H1 (cell line): ENCODE measurements around the gene BAIAP2. TPM values are rescaled to one million over a fixed set of nuclear protein-coding genes. Genes with fewer than 3 reads are reported as not detected.

ENCODE experiments used
- CTCF ChIA-PET: fragments of 300-600 bp; sonication (Branson Sonifier 250); formaldehyde crosslinking; loops from one replicate; lab custom pipeline; 2021; ENCODE audit not compliant: partially characterized antibody; lab: Charles Lee
- POLR2A ChIA-PET: fragments of 300-600 bp; sonication (Branson Sonifier 250); formaldehyde crosslinking; loops from one replicate; lab custom pipeline; 2021; ENCODE audit warnings: inconsistent platforms; ENCODE audit not compliant: partially characterized antibody; lab: Charles Lee
- DNase-seq, 2 experiments: peaks; one replicate each; pipeline versions ENCODE4 v3.0.0 to v3.0.0-alpha.2; 2010 to 2022; ENCODE audit warnings: low spot score in 2 of 2, low read depth in 1 of 2, mixed read lengths in 1 of 2
- FAIRE-seq: peaks from 2 replicates; lab custom pipeline; 2011; peaks lifted over from hg19 to GRCh38; lab: Jason Lieb, UNC
- H2AFZ ChIP-seq: 2 replicates; pipeline ENCODE4 v1.8.1; 2012; ENCODE audit warnings: low read length, inconsistent platforms
- H2AK5ac ChIP-seq: 2 replicates; pipeline ENCODE4 v1.6.1; 2013; ENCODE audit warnings: low read depth, low read length
- H2BK120ac ChIP-seq: replicated peaks from 2 replicates; pipeline ENCODE3; 2013; ENCODE audit warnings: low read depth, low read length, inconsistent platforms
- H2BK12ac ChIP-seq: 2 replicates; pipeline ENCODE4 v1.6.1; 2013; ENCODE audit warnings: low read depth, low read length
- H2BK15ac ChIP-seq: 2 replicates; pipeline ENCODE4 v1.6.1; 2013; ENCODE audit warnings: low read length
- H2BK20ac ChIP-seq: 2 replicates; pipeline ENCODE4 v1.6.1; 2013; ENCODE audit warnings: low read length
- H2BK5ac ChIP-seq: 2 replicates; pipeline ENCODE4 v1.6.1; 2013; ENCODE audit warnings: low read depth, low read length
- H3K14ac ChIP-seq: 2 replicates; pipeline ENCODE4 v1.6.1; 2013; ENCODE audit warnings: inconsistent platforms; ENCODE audit not compliant: insufficient read length
- H3K18ac ChIP-seq: 2 replicates; pipeline ENCODE4 v1.6.1; 2013; ENCODE audit warnings: low read length; ENCODE audit errors: extremely low read depth
- H3K23ac ChIP-seq: 2 replicates; pipeline ENCODE4 v1.6.1; 2013; ENCODE audit warnings: inconsistent platforms; ENCODE audit not compliant: insufficient read length
- H3K23me2 ChIP-seq: 2 replicates; pipeline ENCODE4 v1.6.1; 2013; ENCODE audit warnings: low read depth, low read length
- H3K27ac ChIP-seq: 2 replicates; pipeline ENCODE4 v1.6.1; 2011; ENCODE audit warnings: low read depth, low read length, inconsistent platforms
- H3K27me3 ChIP-seq, 4 experiments: replicated peaks in 1 of 4; 1 replicate in 1 of 4; 2 replicates in 3 of 4; pipeline versions ENCODE4 v1.6.1 to v1.8.1; 2011 to 2013; ENCODE audit warnings: low read length in 3 of 4, mild to moderate bottlenecking in 3 of 4, inconsistent platforms in 2 of 4, mixed read lengths in 2 of 4, moderate library complexity in 1 of 4; ENCODE audit not compliant: control insufficient read depth in 3 of 4, insufficient read depth in 3 of 4; ENCODE audit errors: extremely low read depth in 1 of 4
- H3K36me3 ChIP-seq, 4 experiments: 2 replicates each; pipeline versions ENCODE4 v1.6.1 to v1.8.1; 2011 to 2013; ENCODE audit warnings: mild to moderate bottlenecking in 4 of 4, low read length in 3 of 4, moderate library complexity in 2 of 4, control low read depth in 1 of 4, inconsistent platforms in 1 of 4; ENCODE audit not compliant: insufficient read depth in 4 of 4, control insufficient read depth in 2 of 4
- H3K4ac ChIP-seq: replicated peaks from 2 replicates; pipeline ENCODE3; 2013; ENCODE audit warnings: low read length, low read depth, mixed read lengths, inconsistent platforms; ENCODE audit not compliant: insufficient read length
- H3K4me1 ChIP-seq, 4 experiments: replicated peaks in 1 of 4; 1 replicate in 1 of 4; 2 replicates in 3 of 4; pipeline versions ENCODE4 v1.6.1 to v1.8.1; 2011 to 2013; ENCODE audit warnings: low read length in 3 of 4, inconsistent platforms in 2 of 4, mixed read lengths in 1 of 4; ENCODE audit not compliant: insufficient read depth in 4 of 4, control insufficient read depth in 3 of 4
- H3K4me2 ChIP-seq, 2 experiments: 2 replicates each; pipeline versions ENCODE4 v1.6.1 to v1.8.1; 2011 to 2013; ENCODE audit warnings: low read depth in 2 of 2, low read length in 2 of 2, control low read depth in 1 of 2, inconsistent platforms in 1 of 2, mild to moderate bottlenecking in 1 of 2; ENCODE audit not compliant: insufficient read depth in 1 of 2
- H3K4me3 ChIP-seq, 4 experiments: fragments of 200-600, 300-600 bp in 1 of 4; sonication (generic), shearing (Covaris generic), sonication (Bioruptor Twin) in 1 of 4; 2 replicates each; pipeline versions ENCODE4 v1.5.1 to v1.8.1; 2011 to 2016; ENCODE audit warnings: low read length in 4 of 4, low read depth in 3 of 4, control low read depth in 2 of 4, inconsistent platforms in 2 of 4, mild to moderate bottlenecking in 2 of 4, mixed read lengths in 1 of 4, moderate library complexity in 1 of 4; ENCODE audit not compliant: insufficient read depth in 2 of 4; ENCODE audit errors: extremely low read depth in 1 of 4
- H3K56ac ChIP-seq: replicated peaks from 2 replicates; pipeline ENCODE3; 2013; ENCODE audit warnings: low read depth, mild to moderate bottlenecking, mixed read lengths, low read length, inconsistent platforms; ENCODE audit not compliant: insufficient read length
- H3K79me1 ChIP-seq: 2 replicates; pipeline ENCODE4 v1.6.1; 2013; ENCODE audit warnings: low read depth, low read length, control low read depth
- H3K79me2 ChIP-seq, 2 experiments: 2 replicates each; pipeline versions ENCODE4 v1.6.1 to v1.8.1; 2012 to 2013; ENCODE audit warnings: low read length in 2 of 2, mild to moderate bottlenecking in 2 of 2, inconsistent platforms in 1 of 2; ENCODE audit not compliant: insufficient read depth in 2 of 2, control insufficient read depth in 1 of 2
- H3K9ac ChIP-seq, 4 experiments: replicated peaks in 1 of 4; 1 replicate in 1 of 4; 2 replicates in 3 of 4; pipeline versions ENCODE4 v1.6.1 to v1.8.1; 2011 to 2013; ENCODE audit warnings: low read depth in 3 of 4, low read length in 3 of 4, control low read depth in 2 of 4, mild to moderate bottlenecking in 2 of 4, moderate library complexity in 2 of 4, inconsistent platforms in 1 of 4; ENCODE audit errors: extremely low read depth in 1 of 4
- H3K9me3 ChIP-seq, 2 experiments: 2 replicates each; pipeline versions ENCODE4 v1.6.1 to v1.8.1; 2012 to 2013; ENCODE audit warnings: mild to moderate bottlenecking in 2 of 2, moderate library complexity in 2 of 2, control low read depth in 1 of 2, inconsistent platforms in 1 of 2, low read depth in 1 of 2, low read length in 1 of 2, mixed read lengths in 1 of 2; ENCODE audit not compliant: insufficient read depth in 2 of 2
- H4K20me1 ChIP-seq, 2 experiments: replicated peaks in 1 of 2; 2 replicates each; pipeline versions ENCODE3 to v1.8.1; 2011 to 2013; ENCODE audit warnings: inconsistent platforms in 2 of 2, low read length in 2 of 2, mild to moderate bottlenecking in 1 of 2; ENCODE audit not compliant: insufficient read depth in 2 of 2, control insufficient read depth in 1 of 2
- H4K5ac ChIP-seq: 2 replicates; pipeline ENCODE4 v1.6.1; 2013; ENCODE audit warnings: low read length, low read depth, mixed read lengths, inconsistent platforms; ENCODE audit not compliant: insufficient read length
- H4K8ac ChIP-seq: 2 replicates; pipeline ENCODE4 v1.8.0; 2013; ENCODE audit warnings: mild to moderate bottlenecking, moderate library complexity, low read length, inconsistent platforms; ENCODE audit not compliant: insufficient read depth; ENCODE audit errors: extremely low read depth
- H4K91ac ChIP-seq: replicated peaks from 2 replicates; pipeline ENCODE3; 2013; ENCODE audit warnings: low read length, mixed read lengths, inconsistent platforms; ENCODE audit not compliant: insufficient read length
- JUND ChIP-seq: IDR thresholded peaks from 2 replicates; pipeline ENCODE4 v1.6.1; 2011; ENCODE audit warnings: mild to moderate bottlenecking, improper control_type of control experiment, low read length
- WGBS, 2 experiments: shearing (Covaris generic) in 1 of 2; methylation state at CpG; one replicate each; pipeline versions ENCODE4 v1.1.6 to v1.1.7; 2013 to 2015; ENCODE audit warnings: low lambda C conversion rate in 2 of 2, mixed read lengths in 2 of 2, inconsistent platforms in 1 of 2, low coverage in 1 of 2, missing lambda C conversion rate in 1 of 2; ENCODE audit not compliant: insufficient replicate concordance in 2 of 2, insufficient coverage in 1 of 2, insufficient read length in 1 of 2; ENCODE audit errors: extremely low coverage in 1 of 2, missing lambda C conversion rate in 1 of 2; 5-methylcytosine and 5-hydroxymethylcytosine counted together
- polyA plus RNA-seq, 7 experiments: library from polyadenylated mRNA; depleted of rRNA in 3 of 7; stranded (reverse) in 5 of 7; unstranded in 2 of 7; fragments of >200 nt in 5 of 7; fragments of 200-250 nt in 2 of 7; gene quantifications; 1 replicate in 5 of 7; 2 replicates in 1 of 7; 4 replicates in 1 of 7; pipeline versions ENCODE4 v1.2.1 to v1.2.3, GENCODE V29; 2011 to 2013; ENCODE audit warnings: missing spikeins in 2 of 7, mixed read lengths in 2 of 7
- total RNA-seq: library from RNA; stranded (reverse); fragmentation: NEBNext Ultra II Directional; extraction: Animal tissue kit (Norgen Biotek cat#: 25700); gene quantifications from 2 replicates; pipeline ENCODE4 v1.2.1, GENCODE V29; 2021

BAIAP2 gene
- total and polyA plus RNA-seq, 2 of the 8 experiments (the other 6 are each of a cell fraction or from before 2014, with no cell fraction given), result 10.0 to 22.8 TPM

DNA sequence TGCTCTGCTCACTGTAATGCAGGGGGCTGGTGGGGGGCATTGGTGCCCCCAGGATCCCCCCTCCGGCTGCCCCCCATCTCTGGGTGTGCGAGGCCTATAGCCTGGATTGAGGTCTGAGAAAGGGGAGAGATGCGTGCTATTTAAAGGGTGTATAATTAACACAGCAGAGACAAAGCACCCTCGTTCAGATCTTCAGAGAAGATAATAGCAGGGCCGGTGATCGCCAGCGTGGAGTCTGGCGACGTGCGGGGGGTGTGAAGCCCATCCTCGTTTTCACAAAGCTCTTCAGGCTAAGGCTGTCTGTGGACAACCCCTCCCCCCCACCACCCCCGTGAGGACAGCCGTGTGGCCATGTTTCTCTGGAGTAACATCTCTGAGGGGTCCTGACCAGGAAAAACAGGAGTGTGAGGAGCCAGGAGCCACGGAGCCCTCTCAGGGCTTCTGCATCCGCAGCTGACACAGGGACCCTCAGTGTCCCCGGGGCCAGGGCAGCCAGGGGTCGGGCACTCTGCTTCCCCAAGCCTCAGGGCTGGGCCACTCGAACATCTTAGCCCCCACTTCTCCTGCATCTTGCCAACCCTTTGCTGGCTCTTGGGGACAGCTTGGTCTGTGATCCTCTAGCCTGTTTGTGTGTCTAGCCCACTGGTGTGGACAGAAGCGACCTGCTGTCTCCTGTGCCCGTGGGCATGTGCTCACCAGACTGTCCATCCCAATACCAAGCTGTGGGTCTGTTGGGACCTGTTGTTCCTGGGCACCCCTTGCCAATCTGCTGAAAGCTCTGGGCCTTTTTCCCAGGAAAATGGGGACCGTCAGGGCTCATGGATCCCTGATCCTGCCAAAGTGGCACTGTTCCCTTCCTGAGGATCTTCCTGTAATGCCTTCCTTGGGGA is 58.9 kb downstream of the BAIAP2 start:
- 88% methylated on average over 21 of the region's 21 CpGs; no CpG with 5 or more reads in 1 of the 2 experiments for WGBS, 2 experiments

More for the DNA sequence above, 58.9 kb downstream of the BAIAP2 start:
- Histone ChIP-seq H3K18ac (peak overlapping the region; percentile 2; the same call in 1 of the 2 replicates), H3K56ac (no peak overlapping the region), H4K5ac (no peak overlapping the region), H3K4me1 (peaks cover 7 to 40% (median 30%) of the 10 kb centered on the region in 4 experiments), H3K36me3 (no peaks in the 10 kb centered on the region), H2AK5ac (peak overlapping the region; percentile 98), H3K79me2 (no peaks in the 10 kb centered on the region), H4K8ac (peak overlapping the region; percentile 4; the same call in 1 of the 2 replicates), H2BK120ac (no peak overlapping the region), H2AFZ (no peak overlapping the region), H3K4me2 (0 out of 4 replicates have a peak overlapping the region, but pooled peaks of 1 of the 2 experiments have one; percentile 9), H3K4me3 (no peak overlapping the region; a peak in 1 of 8 replicates), H2BK20ac (no peak overlapping the region), H3K14ac (no peak overlapping the region), H3K4ac (no peak overlapping the region), H2BK12ac (peak overlapping the region; percentile 84), H3K79me1 (no peaks in the 10 kb centered on the region), H4K91ac (peak overlapping the region; percentile 68), H2BK5ac (peak overlapping the region; percentile 75), H3K27ac (no peak overlapping the region), H3K9me3 (no peaks in the 10 kb centered on the region), H3K27me3 (no peaks in the 10 kb centered on the region), H2BK15ac (peak overlapping the region; percentile 92; the same call in 1 of the 2 replicates), H3K23ac (no peak overlapping the region), H3K9ac (no peak overlapping the region; a peak in 2 of 7 replicates), H3K23me2 (no peaks in the 10 kb centered on the region), H4K20me1 (peaks cover 0 to 2% of the 10 kb centered on the region in 2 experiments)
- no peak for DNase-seq
- CTCF ChIA-PET, result interaction anchor here (1.0 to 7.6 kb wide), 5 partner anchors 9 to 71 kb away, joined by 3 to 110 read pairs (median 27); no protein-coding TSS in a partner anchor
- no peak for TF ChIP-seq JUND
- POLR2A ChIA-PET, result interaction anchor here (1.0 to 1.2 kb wide), 2 partner anchors 60 to 145 kb away, joined by 3 read pairs; partner anchors contain the start of genes NDUFAF8 and TEPSIN
- no peak for FAIRE-seq
